Testis (tissue), 3 donors: ENCODE data around the gene FOXN3. TPM values are rescaled to one million over a fixed set of nuclear protein-coding genes. Genes with fewer than 3 reads are reported as not detected.

Experiments used
- DNase-seq: peaks from one replicate; pipeline ENCODE4 v3.0.0-alpha.2; 2019
- H3K27ac ChIP-seq, 2 donors: fragments of 200-600 bp; sonication (generic); one replicate each; pipeline ENCODE4 v1.5.1; 2019
- H3K27me3 ChIP-seq: fragments of 200-600 bp; sonication (generic); one replicate; pipeline ENCODE4 v1.5.1; 2019
- H3K36me3 ChIP-seq: fragments of 200-600 bp; sonication (generic); one replicate; pipeline ENCODE4 v1.5.1; 2017; ENCODE audit warnings: low read depth; ENCODE audit errors: missing control alignments
- H3K4me1 ChIP-seq: fragments of 200-600 bp; sonication (generic); one replicate; pipeline ENCODE4 v1.5.1; 2019
- H3K4me3 ChIP-seq, 2 donors: fragments of 200-600 bp; sonication (generic); one replicate each; pipeline ENCODE4 v1.5.1; 2017 to 2019
- H3K9me3 ChIP-seq: fragments of 200-600 bp; sonication (generic); one replicate; pipeline ENCODE4 v1.5.1; 2017
- CTCF ChIP-seq, 3 experiments: fragments of 450-650 bp in 2 of 3; fragments of 200-600 bp in 1 of 3; sonication (generic) in 1 of 3; IDR thresholded peaks; one replicate each; pipeline ENCODE4 v1.5.1; 2016 to 2019; ENCODE audit warnings: antibody characterized with exemption in 3 of 3, mild to moderate bottlenecking in 2 of 3, moderate library complexity in 1 of 3
- POLR2A ChIP-seq: fragments of 450-650 bp; IDR thresholded peaks from one replicate; pipeline ENCODE4 v1.6.1; 2017; ENCODE audit warnings: antibody characterized with exemption, mild to moderate bottlenecking, moderate library complexity
- WGBS, 2 donors: methylation state at CpG; one replicate each; pipeline ENCODE4 v1.1.5; 2018; 5-methylcytosine and 5-hydroxymethylcytosine counted together
- intact Hi-C: fragments of 100-400 bp; cut with DNase I; formaldehyde crosslinking; loops from one replicate; pipeline ENCODE4 v1.15.1; 2023; ENCODE audit warnings: low total_unique reads
- polyA plus RNA-seq: library from polyadenylated mRNA; stranded (reverse); fragments of 350-450 nt; fragmentation: Illumina TruSeq; extraction: RNeasy Lipid Tissue Mini Kit (QIAGEN cat#74804); gene quantifications from one replicate; pipeline ENCODE4 v1.2.3, GENCODE V29; 2014; ENCODE audit warnings: low read depth, low replicate concordance; ENCODE audit not compliant: insufficient read depth
- total RNA-seq, 2 donors: library from RNA; depleted of rRNA; stranded (reverse); fragments of >200 nt; gene quantifications; one replicate each; pipeline ENCODE4 v1.2.3, GENCODE V29; 2016

FOXN3 gene
- total and polyA plus RNA-seq, 3 donors from 2014 or later, result 40.7 to 103 (median 100) TPM

- Histone ChIP-seq H3K27ac (peak overlapping the region; percentile 91 to 94), H3K36me3 (no peaks in the 10 kb centered on the region), H3K4me3 (peak overlapping the region; percentile 67 to 72), H3K27me3 (no peaks in the 10 kb centered on the region), H3K4me1 (peaks cover 22% of the 10 kb centered on the region), H3K9me3 (no peaks in the 10 kb centered on the region)
- intact Hi-C loops, result no loop called here
- TF ChIP-seq POLR2A, result no peak
- peak; percentile 42 to 77 (median 58) for TF ChIP-seq CTCF (IDR thresholded peaks at IDR 0.05)
- DNase-seq, result peak; percentile 67
- 1% methylated on average over 17 to 44 of the region's 51 CpGs for WGBS, 2 donors
These were observed 612 bp upstream of the FOXN3 start for GRCh38 chr14:89417465-89418225.

GRCh38 chr14:89416002-89416995 lies 734 bp downstream of the FOXN3 start:
- TF ChIP-seq CTCF (IDR thresholded peaks at IDR 0.05), result no peak
- TF ChIP-seq POLR2A, result no peak
- DNase-seq, result peak; percentile 98
- Histone ChIP-seq H3K4me3 (peak overlapping the region; percentile 89 to 90), H3K27me3 (no peaks in the 10 kb centered on the region), H3K36me3 (no peaks in the 10 kb centered on the region), H3K4me1 (peaks cover 22% of the 10 kb centered on the region), H3K27ac (peak overlapping the region; percentile 92 to 96), H3K9me3 (no peaks in the 10 kb centered on the region)
- 0 to 1% methylated on average over 39 to 75 of the region's 98 CpGs for WGBS, 2 donors
- intact Hi-C loops, result no loop called here

GRCh38 chr14:89415159-89415558 lies 1.9 kb downstream of the FOXN3 start:
- TF ChIP-seq POLR2A (no peak), CTCF (IDR thresholded peaks at IDR 0.05) (no peak)
- peaks cover 23% of the 10 kb centered on the region for H3K4me1 ChIP-seq
- WGBS, 2 donors, result 11 to 13% methylated on average over 5 of the region's 5 CpGs
- H3K36me3 ChIP-seq, result no peaks in the 10 kb centered on the region
- no peaks in the 10 kb centered on the region for H3K27me3 ChIP-seq
- intact Hi-C loops, result no loop called here
- no peak for DNase-seq
- no peaks in the 10 kb centered on the region for H3K9me3 ChIP-seq
- H3K27ac ChIP-seq, result peak overlapping the region; percentile 37 to 96
- peak overlapping the region; percentile 89 to 90 for H3K4me3 ChIP-seq

GRCh38 chr14:89411976-89412375 lies 5.1 kb downstream of the FOXN3 start:
- WGBS, 2 donors, result 89% methylated on average over 11 of the region's 11 CpGs
- Histone ChIP-seq H3K36me3 (no peaks in the 10 kb centered on the region), H3K9me3 (no peaks in the 10 kb centered on the region), H3K4me1 (peaks cover 33% of the 10 kb centered on the region), H3K27me3 (no peaks in the 10 kb centered on the region), H3K27ac (no peak overlapping the region), H3K4me3 (no peak overlapping the region)
- intact Hi-C loops, result no loop called here
- no peak for TF ChIP-seq POLR2A
- TF ChIP-seq CTCF (IDR thresholded peaks at IDR 0.05), result no peak
- DNase-seq, result no peak
